HG03558 (cell line): ENCODE measurements around the gene PLCXD1.
"Not testable (repeated sequence)": the region's sequence is repeated elsewhere in the genome, so short reads cannot be mapped to it uniquely, and the experiment has no call there.

Experiments used
- ATAC-seq: cut with Tn5 transposase; IDR thresholded peaks from one replicate; pipeline ENCODE4 v1.9.1; 2021; ENCODE audit warnings: moderate number of reproducible peaks; ENCODE audit not compliant: unreplicated experiment; ENCODE audit errors: extremely low read depth

The PLCXD1 gene

DNA sequence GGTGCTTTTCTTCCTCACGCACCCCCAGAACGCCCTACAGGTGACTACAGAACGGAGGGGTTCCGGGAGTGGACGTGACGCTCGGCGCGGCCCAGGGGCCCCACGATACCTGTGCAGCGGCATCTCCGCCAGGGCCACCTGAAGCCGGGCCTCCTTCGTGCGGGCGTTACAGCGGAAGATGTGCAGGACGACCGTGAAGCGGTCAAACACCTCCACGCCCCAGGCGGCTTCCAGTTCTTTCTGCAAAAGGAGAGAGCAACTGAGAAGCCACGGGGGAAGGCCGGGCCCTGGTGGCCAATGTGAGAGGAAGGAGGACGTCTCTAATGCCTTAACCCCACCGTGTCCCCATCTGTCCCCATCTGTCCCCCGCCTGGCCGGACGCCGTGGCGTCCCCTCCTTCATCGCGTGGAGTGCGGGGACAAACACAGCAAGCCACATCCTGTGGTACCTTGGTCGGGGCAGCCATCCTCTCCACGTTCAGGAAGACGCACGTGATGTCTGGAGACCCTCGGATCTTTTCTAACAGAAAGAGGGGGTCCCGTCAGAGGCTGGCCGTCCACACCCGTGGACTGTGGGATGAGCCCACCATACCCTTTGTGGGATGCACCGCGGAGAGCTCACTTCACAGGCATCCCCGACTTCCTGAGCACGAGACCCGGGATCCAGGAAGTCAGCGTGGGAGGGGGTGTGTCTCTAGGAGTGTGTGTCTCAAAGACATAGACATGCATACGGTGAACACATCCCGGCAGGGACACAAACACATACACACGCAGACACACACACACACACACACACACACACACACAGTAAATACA lies 33.8 kb downstream of the PLCXD1 start:
- no peak for ATAC-seq

DNA sequence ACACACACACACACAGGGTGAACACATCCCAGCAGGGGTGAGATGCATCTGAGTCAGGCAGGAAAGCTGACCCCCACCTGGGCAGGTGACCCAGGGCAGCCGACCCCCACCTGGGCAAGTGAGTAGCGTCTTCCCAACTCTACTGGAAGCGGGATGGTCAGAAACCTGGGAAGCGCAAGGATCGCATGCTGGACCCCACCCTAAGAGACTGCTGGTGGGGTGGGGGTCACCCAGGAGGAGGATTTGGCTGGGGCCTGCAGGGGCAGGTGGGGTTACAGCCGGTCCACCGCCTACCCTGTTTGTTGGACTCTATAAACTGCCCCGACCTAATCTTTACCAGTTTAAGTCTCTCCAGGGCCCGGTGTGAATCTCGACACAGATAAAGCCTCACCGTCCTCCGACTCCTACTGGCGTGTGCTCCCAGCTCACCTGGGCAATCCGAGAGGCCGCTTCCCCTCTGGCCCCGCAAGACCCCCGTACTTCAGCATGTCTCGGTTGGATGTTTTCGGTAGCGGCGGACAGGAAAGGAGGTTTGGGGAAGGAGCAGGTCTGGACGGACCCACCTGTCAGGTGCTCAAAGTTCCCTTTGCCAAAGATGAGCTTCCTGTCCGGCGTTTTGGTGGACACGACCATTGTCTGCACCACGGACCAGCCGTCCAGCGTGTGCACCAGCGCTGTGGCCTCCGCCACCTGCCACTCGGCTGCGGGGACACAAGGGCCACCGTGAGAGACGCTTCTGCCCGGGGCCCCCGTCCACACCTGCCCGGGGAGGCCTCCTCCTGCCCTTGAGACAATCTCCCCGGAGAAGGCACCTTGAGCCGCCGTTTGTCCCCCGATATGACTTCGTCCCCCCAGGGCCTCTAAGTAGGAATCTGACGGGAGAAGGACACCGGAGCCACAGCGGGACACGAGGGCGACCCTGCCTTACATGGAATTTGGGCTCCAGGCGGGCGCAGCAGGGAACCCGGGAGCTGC lies 35.5 kb downstream of the PLCXD1 start:
- ATAC-seq: no peak

DNA sequence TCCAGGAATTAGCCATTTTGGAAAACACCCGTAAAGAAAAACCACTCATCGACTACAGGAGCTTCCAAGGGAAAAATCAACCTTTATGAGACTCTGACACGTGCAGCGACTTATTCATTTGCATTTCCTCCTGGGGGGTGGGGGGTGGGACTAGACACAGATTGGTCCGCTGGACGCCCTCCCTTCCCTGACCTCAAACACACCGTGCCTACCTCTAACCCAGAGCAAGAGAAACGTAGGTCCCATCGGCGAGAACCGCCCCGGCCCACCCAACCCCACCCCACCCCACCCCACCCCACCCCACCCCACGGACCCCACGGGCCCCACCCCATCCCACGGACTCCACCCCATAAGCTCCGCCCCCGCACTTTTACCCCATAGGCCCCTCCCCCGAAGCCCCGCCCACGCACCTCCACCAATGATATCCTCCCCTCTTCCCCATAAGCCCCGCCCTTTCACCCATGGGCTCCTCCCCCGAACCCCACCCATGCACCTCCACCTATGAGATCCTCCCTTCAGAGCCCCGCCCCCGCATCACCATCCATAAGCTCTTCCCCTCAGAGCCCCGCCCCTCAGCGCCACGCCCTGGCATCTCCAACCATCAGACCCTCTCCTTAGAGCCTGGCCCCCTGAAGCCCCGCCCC lies 36.4 kb downstream of the PLCXD1 start:
- ATAC-seq: no peak

GRCh38 chrX:318068-318738 lies 37.0 kb downstream of the PLCXD1 start:
- peak; percentile 39 for ATAC-seq

DNA sequence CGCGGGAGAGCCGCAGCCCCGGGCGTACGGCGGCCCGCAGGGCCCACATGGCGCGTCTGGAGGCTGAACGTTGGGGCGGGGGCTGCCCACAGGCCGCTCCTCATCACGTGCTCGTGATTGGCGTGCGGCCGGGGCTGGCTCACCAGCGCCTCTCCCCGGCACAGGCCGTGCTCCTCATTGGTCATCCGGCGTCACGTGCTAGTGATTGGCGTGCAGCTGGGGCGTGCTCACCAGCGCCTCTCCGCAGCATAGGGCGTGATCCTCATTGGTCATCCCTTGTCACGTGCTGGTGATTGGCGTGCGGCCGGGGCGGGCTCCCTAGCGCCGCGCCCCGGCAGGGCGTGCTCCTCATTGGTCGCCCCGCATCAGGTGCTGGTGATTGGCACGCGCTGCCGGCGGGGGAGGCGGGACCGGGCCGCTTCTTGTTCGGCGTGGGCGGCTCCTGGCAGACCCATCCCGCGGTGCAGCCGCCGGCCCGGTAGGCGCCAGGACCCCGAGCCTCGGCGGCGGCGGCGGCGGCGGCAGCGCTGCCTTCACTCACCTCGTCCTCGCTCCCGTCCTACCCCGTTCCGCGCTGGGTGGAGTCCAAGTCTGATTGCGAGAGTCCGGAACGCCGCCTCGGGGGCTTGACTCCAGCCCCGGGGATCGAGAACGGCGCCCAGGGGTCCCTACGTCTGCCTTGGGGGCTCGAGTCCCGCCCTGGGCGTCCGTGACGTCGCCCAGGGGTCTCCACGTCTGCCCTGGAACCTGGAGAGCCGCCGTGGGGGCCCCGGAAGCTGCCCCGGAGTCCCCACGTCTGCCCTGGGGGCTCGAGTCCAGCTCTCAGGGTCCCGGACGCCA lies 37.8 kb downstream of the PLCXD1 start, which contains the start of gene GTPBP6:
GTPBP6 (minus strand) TSS at position 58 of the 840 bp plus-strand sequence; CDS start at position 49, 9 bp downstream.
- ATAC-seq: peak; percentile 85

DNA sequence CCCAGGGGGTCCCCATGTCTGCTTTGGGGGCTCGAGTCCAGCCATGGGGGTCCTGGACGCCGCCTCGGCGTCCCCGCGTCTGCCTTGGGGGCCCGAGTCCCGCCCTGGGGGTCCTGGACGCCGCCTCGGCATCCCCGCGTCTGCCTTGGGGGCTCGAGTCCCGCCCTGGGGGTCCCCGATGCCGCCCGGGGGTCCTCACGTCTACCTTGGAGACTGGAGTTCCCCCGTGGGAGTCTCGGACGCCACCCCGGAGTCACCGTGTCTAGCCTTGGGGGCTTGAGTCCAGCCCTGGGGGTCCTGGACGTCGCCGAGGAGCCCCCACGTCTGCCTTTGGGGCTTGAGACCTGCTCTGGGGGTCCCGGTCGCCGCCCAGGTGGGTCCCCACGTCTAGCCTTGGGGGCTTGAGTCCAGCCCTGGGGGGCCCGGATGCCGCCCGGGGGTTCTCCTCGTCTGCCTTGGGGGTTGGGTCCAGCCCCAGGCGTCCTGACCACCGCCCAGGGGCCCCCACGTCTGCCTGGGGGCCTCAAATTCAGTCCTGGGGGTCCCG lies 38.5 kb downstream of the PLCXD1 start:
- ATAC-seq: no peak

DNA sequence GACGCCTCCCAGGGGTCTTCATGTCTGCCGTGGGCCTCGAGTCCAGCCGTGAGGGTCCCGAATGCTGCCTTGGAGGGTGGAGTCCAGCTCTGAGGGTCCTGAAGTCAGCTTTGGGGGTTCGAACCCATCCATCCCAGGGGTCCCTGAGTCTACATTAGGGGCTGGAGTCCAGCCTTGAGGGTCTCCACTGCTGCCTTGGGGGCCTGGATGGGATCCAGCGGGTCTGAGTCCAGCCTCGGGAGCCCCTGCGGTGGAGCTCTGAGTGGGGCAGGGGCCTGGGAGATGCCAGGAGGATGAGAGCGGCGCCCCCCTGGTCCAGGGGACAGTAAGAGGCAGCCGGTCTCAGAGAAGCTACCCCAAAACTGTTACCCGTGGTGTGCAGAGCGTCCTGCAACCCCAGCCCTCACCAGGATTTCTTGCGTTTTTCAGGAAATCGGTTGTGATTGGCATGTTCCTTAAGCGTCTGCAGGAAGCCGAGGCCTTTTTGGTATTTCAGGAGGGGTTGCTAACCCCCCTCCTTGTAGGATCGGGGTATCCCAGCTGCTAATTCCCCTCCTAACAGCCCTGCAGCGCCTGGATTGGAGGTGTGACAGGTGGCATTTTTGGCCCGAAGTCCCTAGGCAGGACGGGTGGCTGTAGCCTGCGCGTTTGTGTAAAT lies 39.1 kb downstream of the PLCXD1 start:
- no peak for ATAC-seq

- no peak for ATAC-seq
These were observed 42.8 kb downstream of the PLCXD1 start for GRCh38 chrX:323721-324628.

GRCh38 chrX:324664-325063 lies 43.5 kb downstream of the PLCXD1 start:
- not testable (repeated sequence) for ATAC-seq

DNA sequence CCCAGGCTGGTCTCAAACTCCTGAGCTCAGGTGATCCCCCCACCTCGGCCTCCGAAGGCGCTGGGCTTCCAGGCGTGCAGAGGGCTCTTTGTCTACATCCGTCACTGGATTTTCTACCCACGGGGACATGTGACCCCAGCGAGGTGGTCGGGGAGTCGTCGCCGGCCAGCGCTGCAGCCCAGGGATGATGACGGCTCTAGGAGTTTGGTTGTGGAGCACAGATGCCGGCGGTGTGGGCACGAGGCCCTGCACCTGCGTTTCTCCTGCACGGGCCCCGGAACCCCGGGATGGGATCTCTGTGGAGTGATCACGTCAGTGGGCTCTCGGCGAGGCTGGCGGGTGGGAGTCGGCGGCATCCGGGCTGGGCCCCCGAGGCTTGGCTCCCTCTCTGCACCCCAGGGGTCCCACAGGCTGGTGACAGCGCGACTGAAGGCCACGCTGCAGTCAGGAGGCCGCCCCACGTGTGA lies 46.5 kb downstream of the PLCXD1 start:
- ATAC-seq: no peak

GRCh38 chrX:329291-329910 lies 48.2 kb downstream of the PLCXD1 start:
- ATAC-seq: no peak

DNA sequence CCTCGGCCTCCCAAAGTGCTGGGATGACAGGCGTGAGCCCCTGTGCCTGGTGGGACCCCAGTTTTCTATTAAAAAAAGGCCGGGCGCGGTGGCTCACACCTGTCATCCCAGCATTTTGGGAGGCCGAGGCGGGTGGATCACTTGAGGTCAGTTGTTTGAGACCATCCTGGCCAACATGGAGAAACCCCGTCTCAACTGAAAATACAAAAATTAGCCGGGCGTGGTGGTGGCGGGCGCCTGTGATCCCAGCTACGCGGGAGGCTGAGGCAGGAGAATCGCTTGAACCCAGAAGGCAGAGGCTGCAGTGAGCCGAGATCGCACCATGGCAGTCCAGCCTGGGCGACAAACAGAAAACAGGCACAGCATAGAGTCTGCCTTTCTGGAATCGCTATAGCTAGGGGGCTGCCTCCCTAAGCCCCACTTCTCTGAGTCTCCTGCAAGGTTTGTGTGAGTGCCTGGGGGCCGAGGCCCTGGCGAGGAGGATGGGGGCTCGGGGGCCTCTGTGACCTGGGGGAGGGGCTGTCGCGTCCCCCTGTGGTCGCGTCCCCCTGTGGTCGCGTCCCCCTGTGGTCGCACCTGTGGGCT lies 49.1 kb downstream of the PLCXD1 start:
- ATAC-seq: not testable (repeated sequence)

DNA sequence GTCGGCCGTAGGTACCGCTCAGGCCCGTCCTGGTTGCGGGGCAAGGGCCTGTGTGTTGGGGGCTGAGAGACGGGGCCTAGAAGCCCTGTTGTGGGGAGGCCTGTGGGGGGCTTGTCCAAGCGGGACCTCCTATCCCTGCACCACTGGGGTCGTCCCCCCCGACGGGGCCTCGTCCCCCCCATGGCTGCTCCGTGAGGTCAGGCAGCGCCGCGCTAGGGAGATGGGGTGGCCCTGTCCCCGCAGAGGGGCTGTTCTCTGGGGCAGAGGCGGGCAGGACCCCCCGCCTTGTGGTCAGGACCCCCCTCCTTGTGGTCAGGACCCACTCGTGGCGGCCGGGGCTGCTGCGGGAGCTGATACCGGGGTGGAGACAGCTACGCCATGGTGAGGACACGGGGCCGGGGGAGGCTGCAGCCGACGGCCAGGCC lies 49.6 kb downstream of the PLCXD1 start:
- ATAC-seq: no peak

- no peak for ATAC-seq
These were observed 50.1 kb downstream of the PLCXD1 start for GRCh38 chrX:331151-331824.

DNA sequence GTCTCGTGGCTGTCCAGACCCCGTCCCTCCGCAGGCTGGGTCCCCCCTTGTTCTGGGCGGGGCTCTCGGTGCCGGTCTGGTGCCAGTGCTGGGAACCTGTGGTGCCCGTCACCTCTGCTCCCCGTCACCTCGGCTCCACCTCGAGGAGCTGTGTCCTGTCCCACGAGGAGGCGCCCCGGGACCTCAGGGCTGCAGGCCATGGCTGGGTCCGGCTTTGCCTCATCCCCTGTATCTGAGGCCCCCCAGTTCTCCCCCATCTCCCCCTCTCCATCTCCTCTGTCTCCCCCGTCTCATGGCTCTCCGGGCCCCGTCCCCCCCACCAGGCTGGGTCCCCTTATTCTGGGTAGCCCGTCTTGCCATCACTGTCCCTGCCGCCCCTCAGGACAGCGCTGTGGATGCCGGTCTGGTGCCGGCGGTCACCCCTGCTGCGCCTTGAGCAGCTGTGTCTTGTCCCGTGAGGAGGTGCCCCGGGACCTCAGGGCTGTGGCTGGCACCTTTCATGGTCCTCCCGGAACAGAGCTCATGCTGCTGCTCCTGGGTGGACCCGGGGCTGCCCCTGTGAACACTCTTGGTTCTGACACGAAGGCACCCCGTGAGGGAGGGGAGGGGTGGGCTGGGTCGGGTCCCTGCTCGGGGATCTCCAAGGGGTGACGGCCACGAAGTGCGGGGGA lies 50.8 kb downstream of the PLCXD1 start:
- ATAC-seq: no peak
